Measurements from ENCODE around the gene TRIM63.

The TRIM63 gene

GRCh38 chr1:26016953-26017545, 50.4 kb downstream of the TRIM63 start:
- no peak for DNase-seq (ENCODE audit: low spot score)

GRCh38 chr1:26016258-26016952, 51.0 kb downstream of the TRIM63 start:
- peak; percentile 28 for DNase-seq (ENCODE audit: low spot score)

DNA sequence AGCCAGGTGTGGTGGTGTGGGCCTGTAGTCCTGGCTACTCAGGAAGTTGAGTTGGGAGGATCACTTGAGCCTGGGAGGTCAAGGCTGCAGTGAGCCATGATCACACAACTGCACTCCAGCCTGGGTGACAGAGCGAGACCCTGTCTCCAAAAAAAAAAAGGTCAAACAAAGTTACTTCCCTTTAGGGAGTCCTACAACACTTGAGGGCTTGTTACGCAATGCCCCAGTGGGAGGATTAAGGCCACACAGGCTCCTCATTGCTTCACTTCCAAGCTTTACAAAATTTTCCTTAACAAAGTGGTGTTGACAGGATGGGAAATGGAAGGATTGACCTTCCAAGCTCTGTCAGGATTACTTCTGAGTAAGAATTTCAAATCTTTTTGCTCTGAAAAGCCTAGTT, 52.1 kb downstream of the TRIM63 start:
- DNase-seq (ENCODE audit: low spot score) = no peak

GRCh38 chr1:26014179-26014578, 53.3 kb downstream of the TRIM63 start:
- DNase-seq (ENCODE audit: low spot score) = no peak

DNA sequence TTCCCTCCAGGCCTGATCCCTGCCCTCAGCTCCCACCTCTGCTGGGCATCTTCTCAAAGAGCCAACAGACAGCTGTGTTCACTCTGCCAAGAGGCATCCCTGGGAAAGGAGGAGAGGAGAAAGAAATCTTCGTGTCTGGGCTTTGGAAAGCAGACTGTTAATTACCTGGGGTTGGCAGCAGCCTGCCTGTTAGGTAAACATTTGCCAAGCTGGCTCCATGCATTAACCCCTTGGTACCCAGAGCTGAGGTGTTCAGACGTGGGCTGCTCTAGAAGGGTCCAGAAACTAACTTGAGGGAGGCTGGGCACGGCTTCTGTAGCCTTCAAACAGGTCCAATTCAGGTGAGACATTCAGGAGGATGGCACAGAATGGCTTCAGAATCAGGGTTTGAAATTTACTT, 54.6 kb downstream of the TRIM63 start:
- DNase-seq (ENCODE audit: low spot score) = no peak

GRCh38 chr1:26010825-26011224, 56.6 kb downstream of the TRIM63 start:
- no peak for DNase-seq (ENCODE audit: low spot score)

GRCh38 chr1:26009796-26010447, 57.5 kb downstream of the TRIM63 start:
- DNase-seq (ENCODE audit: low spot score) = no peak

- DNase-seq (ENCODE audit: low spot score) = no peak
These were observed 60.7 kb downstream of the TRIM63 start for GRCh38 chr1:26006710-26007109.

- DNase-seq (ENCODE audit: low spot score) = no peak
These were observed 61.9 kb downstream of the TRIM63 start for GRCh38 chr1:26005434-26006105.

GRCh38 chr1:26003756-26004155, 63.7 kb downstream of the TRIM63 start:
- no peak for DNase-seq (ENCODE audit: low spot score)

DNA sequence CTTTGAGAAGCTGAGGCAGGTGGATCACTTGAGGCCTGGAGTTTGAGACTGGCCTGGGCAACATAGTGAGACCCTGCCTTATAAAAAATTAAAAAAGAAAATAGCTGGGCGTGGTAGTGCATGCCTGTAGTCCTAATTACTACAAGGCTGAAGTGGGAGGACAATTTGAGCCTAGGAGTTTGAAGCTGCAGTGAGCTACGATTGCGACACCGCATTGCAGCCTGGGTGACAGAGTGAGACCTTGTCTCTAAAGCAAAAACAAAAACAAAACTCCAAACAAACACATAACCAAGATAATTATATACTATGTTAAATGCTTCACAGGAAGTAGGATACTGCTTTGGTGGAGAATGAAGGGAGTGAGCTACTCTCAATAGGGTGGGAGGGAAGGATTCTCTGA, 64.2 kb downstream of the TRIM63 start:
- DNase-seq (ENCODE audit: low spot score) = no peak
